H9 (cell line): ENCODE data around the gene FBXW4. TPM values are rescaled to one million over a fixed set of nuclear protein-coding genes. Genes with fewer than 3 reads are reported as not detected.

ENCODE experiments used
- DNase-seq: peaks from one replicate; pipeline ENCODE4 v3.0.0-alpha.2; 2017
- H2AFZ ChIP-seq: one replicate; pipeline ENCODE4 v1.6.1; 2013; ENCODE audit warnings: mild to moderate bottlenecking, low read length, control low read depth, moderate library complexity
- H2AK5ac ChIP-seq: 2 replicates; pipeline ENCODE4 v1.6.1; 2013; ENCODE audit warnings: low read length, control low read depth, mixed read lengths; ENCODE audit not compliant: insufficient read length
- H2BK120ac ChIP-seq: one replicate; pipeline ENCODE4 v1.6.1; 2013; ENCODE audit warnings: low read depth, mild to moderate bottlenecking, low read length, control low read depth, inconsistent platforms; ENCODE audit not compliant: poor library complexity, severe bottlenecking
- H2BK12ac ChIP-seq: 2 replicates; pipeline ENCODE4 v1.6.1; 2013; ENCODE audit warnings: low read length, control low read depth, mixed read lengths, low read depth; ENCODE audit not compliant: insufficient read length
- H2BK15ac ChIP-seq: 2 replicates; pipeline ENCODE4 v1.6.1; 2013; ENCODE audit warnings: low read depth, low read length, control low read depth
- H2BK20ac ChIP-seq: one replicate; pipeline ENCODE4 v1.6.1; 2013; ENCODE audit warnings: low read depth, mild to moderate bottlenecking, low read length, control low read depth, inconsistent platforms; ENCODE audit not compliant: poor library complexity, severe bottlenecking
- H2BK5ac ChIP-seq: 2 replicates; pipeline ENCODE4 v1.6.1; 2013; ENCODE audit warnings: low read length, control low read depth, mixed read lengths; ENCODE audit not compliant: insufficient read length
- H3K14ac ChIP-seq: 2 replicates; pipeline ENCODE4 v1.6.1; 2013; ENCODE audit warnings: low read length, control low read depth; ENCODE audit not compliant: insufficient read depth
- H3K18ac ChIP-seq: 2 replicates; pipeline ENCODE4 v1.6.1; 2013; ENCODE audit warnings: low read depth, mild to moderate bottlenecking, mixed read lengths, low read length, control low read depth; ENCODE audit not compliant: insufficient read length
- H3K23ac ChIP-seq: 2 replicates; pipeline ENCODE4 v1.6.1; 2013; ENCODE audit warnings: low read length, control low read depth, mixed read lengths, low read depth; ENCODE audit not compliant: insufficient read length
- H3K23me2 ChIP-seq: 2 replicates; pipeline ENCODE4 v1.6.1; 2013; ENCODE audit warnings: low read depth, mild to moderate bottlenecking, mixed read lengths, low read length, control low read depth; ENCODE audit not compliant: insufficient read length, poor library complexity, severe bottlenecking
- H3K27ac ChIP-seq: 2 replicates; pipeline ENCODE4 v1.5.1; 2013; ENCODE audit warnings: low read length, control low read depth, mixed read lengths, low read depth; ENCODE audit not compliant: insufficient read length
- H3K27me3 ChIP-seq: 2 replicates; pipeline ENCODE4 v1.6.1; 2013; ENCODE audit warnings: low read length, control low read depth, inconsistent platforms; ENCODE audit not compliant: insufficient read depth
- H3K4ac ChIP-seq: 2 replicates; pipeline ENCODE4 v1.6.1; 2013; ENCODE audit warnings: low read depth, mild to moderate bottlenecking, control low read depth, inconsistent platforms, low read length, moderate library complexity
- H3K4me1 ChIP-seq: 2 replicates; pipeline ENCODE4 v1.6.1; 2013; ENCODE audit warnings: low read length, control low read depth, inconsistent platforms; ENCODE audit not compliant: insufficient read depth
- H3K4me2 ChIP-seq: 2 replicates; pipeline ENCODE4 v1.6.1; 2013; ENCODE audit warnings: low read length, control low read depth, mixed read lengths; ENCODE audit not compliant: insufficient read length, insufficient read depth
- H3K56ac ChIP-seq: 2 replicates; pipeline ENCODE4 v1.6.1; 2013; ENCODE audit warnings: low read depth, mild to moderate bottlenecking, mixed read lengths, low read length, control low read depth; ENCODE audit not compliant: insufficient read length
- H3K79me1 ChIP-seq: 2 replicates; pipeline ENCODE4 v1.6.1; 2013; ENCODE audit warnings: low read depth, mild to moderate bottlenecking, moderate library complexity, low read length, control low read depth, inconsistent platforms; ENCODE audit not compliant: insufficient read depth, poor library complexity, severe bottlenecking
- H3K79me2 ChIP-seq: 2 replicates; pipeline ENCODE4 v1.6.1; 2013; ENCODE audit warnings: low read length, control low read depth, inconsistent platforms; ENCODE audit not compliant: insufficient read depth
- H3K9ac ChIP-seq: 2 replicates; pipeline ENCODE4 v1.6.1; 2013; ENCODE audit warnings: low read length, control low read depth, mixed read lengths; ENCODE audit not compliant: insufficient read length; ENCODE audit errors: extremely low read depth
- H3K9me3 ChIP-seq: one replicate; pipeline ENCODE4 v1.6.1; 2013; ENCODE audit warnings: low read depth, low read length, inconsistent platforms; ENCODE audit not compliant: control insufficient read depth
- H3T11ph ChIP-seq: one replicate; pipeline ENCODE4 v1.6.1; 2013; ENCODE audit warnings: mild to moderate bottlenecking, low read length, control low read depth, inconsistent platforms
- H4K20me1 ChIP-seq: one replicate; pipeline ENCODE4 v1.6.1; 2013; ENCODE audit not compliant: control insufficient read depth, insufficient read length, insufficient read depth
- H4K5ac ChIP-seq: 2 replicates; pipeline ENCODE4 v1.6.1; 2013; ENCODE audit warnings: low read depth, mild to moderate bottlenecking, mixed read lengths, low read length, control low read depth; ENCODE audit not compliant: insufficient read length
- H4K8ac ChIP-seq: replicated peaks from 2 replicates; pipeline ENCODE4 v1.6.1; 2013; ENCODE audit warnings: low read length, control low read depth, mixed read lengths, low read depth; ENCODE audit not compliant: insufficient read length
- H4K91ac ChIP-seq: 2 replicates; pipeline ENCODE4 v1.6.1; 2013; ENCODE audit warnings: low read depth, mild to moderate bottlenecking, moderate library complexity, mixed read lengths, low read length, control low read depth; ENCODE audit not compliant: insufficient read length
- H3K27ac Mint-ChIP-seq, 3 experiments: 2 replicates in 2 of 3; 3 replicates in 1 of 3; pipeline ENCODE4 v1.8.0; 2020 to 2021; ENCODE audit warnings: mixed read lengths in 3 of 3, mild to moderate bottlenecking in 1 of 3, moderate library complexity in 1 of 3
- H3K27me3 Mint-ChIP-seq: 2 replicates; pipeline ENCODE4 v1.8.0; 2021; ENCODE audit warnings: low read depth, mild to moderate bottlenecking, moderate library complexity, mixed read lengths
- H3K36me3 Mint-ChIP-seq, 3 experiments: 2 replicates in 2 of 3; 3 replicates in 1 of 3; pipeline ENCODE4 v1.8.0; 2020 to 2021; ENCODE audit warnings: low read depth in 3 of 3, mixed read lengths in 3 of 3; ENCODE audit not compliant: insufficient read depth in 1 of 3
- H3K4me1 Mint-ChIP-seq, 2 experiments: 2 replicates each; pipeline ENCODE4 v1.8.0; 2020; ENCODE audit warnings: mixed read lengths in 2 of 2
- H3K4me3 Mint-ChIP-seq, 2 experiments: 2 replicates in 1 of 2; 3 replicates in 1 of 2; pipeline ENCODE4 v1.8.0; 2020 to 2021; ENCODE audit warnings: mild to moderate bottlenecking in 2 of 2, mixed read lengths in 2 of 2, moderate library complexity in 1 of 2
- H3K9me3 Mint-ChIP-seq, 2 experiments: 2 replicates in 1 of 2; 3 replicates in 1 of 2; pipeline ENCODE4 v1.8.0; 2020; ENCODE audit warnings: mild to moderate bottlenecking in 2 of 2, mixed read lengths in 2 of 2, moderate library complexity in 1 of 2
- CTCF ChIP-seq: fragments of 200-600 bp; sonication (generic); conservative IDR thresholded peaks from 3 replicates; pipeline ENCODE4 v1.8.0; 2021; ENCODE audit warnings: antibody characterized with exemption, mild to moderate bottlenecking
- WGBS: extraction: QIAGEN DNeasy Blood & Tissue Kit; methylation state at CpG from one replicate; pipeline ENCODE4 v1.1.7; 2013; ENCODE audit warnings: missing lambda C conversion rate, low lambda C conversion rate, mixed read lengths; ENCODE audit not compliant: insufficient read length; ENCODE audit errors: extremely low coverage; 5-methylcytosine and 5-hydroxymethylcytosine counted together
- total RNA-seq: library from RNA; stranded (reverse); gene quantifications from 2 replicates; pipeline ENCODE4 v1.2.1, GENCODE V29; 2021

Gene FBXW4
- total RNA-seq, 1 experiment from 2014 or later, result 41.6 TPM

- H3K27me3 Mint-ChIP-seq, result peaks cover 22% of the 10 kb centered on the region
- Histone ChIP-seq H2BK5ac (no peak overlapping the region), H3K4me2 (no peak overlapping the region), H4K5ac (no peak overlapping the region), H3K79me2 (no peaks in the 10 kb centered on the region), H3K4me1 (0 out of 2 replicates have a peak, but pooled peaks cover 2% of the 10 kb centered on the region), H4K91ac (no peak overlapping the region), H2AK5ac (no peak overlapping the region), H3K23me2 (no peaks in the 10 kb centered on the region), H2BK20ac (no peak overlapping the region), H4K8ac (no peak overlapping the region), H2BK15ac (no peak overlapping the region), H3K23ac (no peak overlapping the region), H2BK12ac (no peak overlapping the region), H3K56ac (no peak overlapping the region), H3K4ac (no peak overlapping the region), H2BK120ac (no peak overlapping the region), H3K79me1 (no peaks in the 10 kb centered on the region), H2AFZ (no peak overlapping the region), H3K27ac (no peak overlapping the region), H3K9me3 (no peaks in the 10 kb centered on the region), H3K18ac (no peak overlapping the region), H3K14ac (no peak overlapping the region), H3T11ph (no peak overlapping the region), H4K20me1 (peaks cover 3% of the 10 kb centered on the region), H3K27me3 (peaks cover 3% of the 10 kb centered on the region; the same call in 1 of the 2 replicates), H3K9ac (no peak overlapping the region)
- peak overlapping the region in 1 of 3 experiments; percentile 65; a peak in 1 of 7 replicates for H3K27ac Mint-ChIP-seq
- H3K4me1 Mint-ChIP-seq, result peaks cover 28 to 42% of the 10 kb centered on the region in 2 experiments
- peaks cover 3 to 8% of the 10 kb centered on the region in 2 experiments; a peak in 4 of 5 replicates for H3K9me3 Mint-ChIP-seq
- no CpG with 5 or more reads among the region's 7 CpGs for WGBS
- peaks cover 18 to 48% (median 36%) of the 10 kb centered on the region in 3 experiments for H3K36me3 Mint-ChIP-seq
- TF ChIP-seq CTCF, result no peak
- H3K4me3 Mint-ChIP-seq, result no peak overlapping the region
- no peak for DNase-seq
These were observed 117.7 kb downstream of the FBXW4 start for GRCh38 chr10:101577121-101577871.
